Vagina (tissue), 2 donors: ENCODE results near the gene IGF1.

Experiments
- POLR2A ChIP-seq, 2 donors: fragments of 450-650 bp; IDR thresholded peaks; one replicate each; pipeline ENCODE4 v1.6.1; 2017; ENCODE audit warnings: antibody characterized with exemption in 2 of 2, mild to moderate bottlenecking in 2 of 2, moderate library complexity in 2 of 2
- POLR2AphosphoS5 ChIP-seq, 2 donors: sonication (generic); formaldehyde crosslinking; IDR thresholded peaks; one replicate each; pipeline ENCODE4 v1.9.0; 2017; ENCODE audit warnings: antibody characterized with exemption in 2 of 2, mild to moderate bottlenecking in 2 of 2, low read depth in 1 of 2; ENCODE audit not compliant: insufficient read depth in 1 of 2
- TF ChIP-seq, protein P1 (sequence below), 3 experiments: fragments of 450-650 bp in 2 of 3; fragments of 200-600 bp in 1 of 3; sonication (generic) in 1 of 3; IDR thresholded peaks; one replicate each; pipeline ENCODE4 v1.5.1; 2017 to 2019; ENCODE audit warnings: antibody characterized with exemption in 3 of 3, mild to moderate bottlenecking in 2 of 3, moderate library complexity in 2 of 3

DNA sequence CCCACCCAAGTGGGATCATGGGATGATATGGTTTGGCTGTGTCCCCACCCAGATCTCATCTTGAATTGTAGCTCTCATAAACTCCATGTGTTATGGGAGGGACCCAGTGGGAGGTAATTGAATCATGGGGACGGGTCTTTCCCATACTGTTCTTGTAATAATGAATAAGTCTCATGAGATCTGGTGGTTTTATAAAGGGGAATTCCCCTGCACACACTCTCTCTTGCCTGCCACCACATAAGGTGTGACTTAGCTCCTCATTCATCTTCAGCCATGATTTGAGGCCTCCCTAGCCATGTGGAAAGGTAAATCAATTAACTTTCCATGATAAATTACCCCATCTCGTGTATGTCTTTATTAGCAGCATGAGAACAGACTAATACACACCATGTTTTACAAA is 109.2 kb downstream of the IGF1 start:
- TF ChIP-seq, protein P1, sequence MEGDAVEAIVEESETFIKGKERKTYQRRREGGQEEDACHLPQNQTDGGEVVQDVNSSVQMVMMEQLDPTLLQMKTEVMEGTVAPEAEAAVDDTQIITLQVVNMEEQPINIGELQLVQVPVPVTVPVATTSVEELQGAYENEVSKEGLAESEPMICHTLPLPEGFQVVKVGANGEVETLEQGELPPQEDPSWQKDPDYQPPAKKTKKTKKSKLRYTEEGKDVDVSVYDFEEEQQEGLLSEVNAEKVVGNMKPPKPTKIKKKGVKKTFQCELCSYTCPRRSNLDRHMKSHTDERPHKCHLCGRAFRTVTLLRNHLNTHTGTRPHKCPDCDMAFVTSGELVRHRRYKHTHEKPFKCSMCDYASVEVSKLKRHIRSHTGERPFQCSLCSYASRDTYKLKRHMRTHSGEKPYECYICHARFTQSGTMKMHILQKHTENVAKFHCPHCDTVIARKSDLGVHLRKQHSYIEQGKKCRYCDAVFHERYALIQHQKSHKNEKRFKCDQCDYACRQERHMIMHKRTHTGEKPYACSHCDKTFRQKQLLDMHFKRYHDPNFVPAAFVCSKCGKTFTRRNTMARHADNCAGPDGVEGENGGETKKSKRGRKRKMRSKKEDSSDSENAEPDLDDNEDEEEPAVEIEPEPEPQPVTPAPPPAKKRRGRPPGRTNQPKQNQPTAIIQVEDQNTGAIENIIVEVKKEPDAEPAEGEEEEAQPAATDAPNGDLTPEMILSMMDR (IDR thresholded peaks at IDR 0.05), result no peak
- TF ChIP-seq POLR2AphosphoS5 (IDR thresholded peaks at IDR 0.05; ENCODE audit: insufficient read depth in 1 of 2, low read depth in 1 of 2) (no peak), POLR2A (IDR thresholded peaks at IDR 0.05) (no peak)
